Small intestine (tissue), 7 donors: Measurements from ENCODE around the gene SNX25. TPM values are rescaled to one million over a fixed set of nuclear protein-coding genes. Genes with fewer than 3 reads are reported as not detected.
A peak's percentile ranks its signal among the peaks of the same experiment; 100 is the strongest.

Source experiments
- DNase-seq, 2 donors: peaks; one replicate each; pipeline versions ENCODE4 v3.0.0 to v3.0.0-alpha.2; 2013
- FAIRE-seq: peaks from 2 replicates; lab custom pipeline; 2012; peaks lifted over from hg19 to GRCh38; lab: Jason Lieb, UNC
- H3K27ac ChIP-seq, 3 donors: one replicate each; pipeline ENCODE4 v1.5.1; 2013; ENCODE audit warnings: low read length in 2 of 3, mild to moderate bottlenecking in 2 of 3, control low read depth in 1 of 3, inconsistent platforms in 1 of 3, low read depth in 1 of 3, moderate library complexity in 1 of 3
- H3K27me3 ChIP-seq, 3 donors: one replicate each; pipeline ENCODE4 v1.6.1; 2013; ENCODE audit warnings: low read length in 3 of 3, inconsistent platforms in 1 of 3; ENCODE audit not compliant: control insufficient read depth in 3 of 3, insufficient read depth in 3 of 3
- H3K36me3 ChIP-seq, 3 donors: one replicate each; pipeline ENCODE4 v1.6.1; 2013; ENCODE audit warnings: low read length in 3 of 3, inconsistent platforms in 1 of 3, low read depth in 1 of 3, mild to moderate bottlenecking in 1 of 3, moderate library complexity in 1 of 3; ENCODE audit not compliant: control insufficient read depth in 3 of 3, insufficient read depth in 2 of 3
- H3K4me1 ChIP-seq, 3 donors: one replicate each; pipeline ENCODE4 v1.6.1; 2013; ENCODE audit warnings: low read length in 2 of 3, inconsistent platforms in 1 of 3, low read depth in 1 of 3, mild to moderate bottlenecking in 1 of 3, moderate library complexity in 1 of 3; ENCODE audit not compliant: control insufficient read depth in 3 of 3, insufficient read depth in 2 of 3
- H3K4me3 ChIP-seq, 3 donors: one replicate each; pipeline ENCODE4 v1.5.1; 2013; ENCODE audit warnings: low read length in 3 of 3, control low read depth in 1 of 3, inconsistent platforms in 1 of 3, low read depth in 1 of 3, mild to moderate bottlenecking in 1 of 3, moderate library complexity in 1 of 3
- H3K9me3 ChIP-seq, 2 donors: one replicate each; pipeline ENCODE4 v1.6.1; 2013; ENCODE audit warnings: low read depth in 1 of 2, low read length in 1 of 2; ENCODE audit not compliant: control insufficient read depth in 2 of 2, insufficient read depth in 1 of 2
- WGBS, 3 donors: extraction: QIAGEN DNeasy Blood & Tissue Kit; methylation state at CpG; one replicate each; pipeline ENCODE4 v1.1.7; 2013; 5-methylcytosine and 5-hydroxymethylcytosine counted together
- polyA plus RNA-seq, 4 donors: library from polyadenylated mRNA; stranded (reverse) in 3 of 4; unstranded in 1 of 4; fragments of 200-250 nt in 3 of 4; fragments of 120-200 nt in 1 of 4; gene quantifications; one replicate each; pipeline versions ENCODE4 v1.2.1 to v1.2.3, GENCODE V29; 2013
- donor health status: healthy with polysubstance abuse.
- donor health status: control.
- donor health status: control.
- donor health status: Bipolar disorder and iron deficiency.
- donor health status: healthy.

The SNX25 gene
- polyA plus RNA-seq, 4 donors, result 1.9 to 12.6 (median 3.7) TPM

DNA sequence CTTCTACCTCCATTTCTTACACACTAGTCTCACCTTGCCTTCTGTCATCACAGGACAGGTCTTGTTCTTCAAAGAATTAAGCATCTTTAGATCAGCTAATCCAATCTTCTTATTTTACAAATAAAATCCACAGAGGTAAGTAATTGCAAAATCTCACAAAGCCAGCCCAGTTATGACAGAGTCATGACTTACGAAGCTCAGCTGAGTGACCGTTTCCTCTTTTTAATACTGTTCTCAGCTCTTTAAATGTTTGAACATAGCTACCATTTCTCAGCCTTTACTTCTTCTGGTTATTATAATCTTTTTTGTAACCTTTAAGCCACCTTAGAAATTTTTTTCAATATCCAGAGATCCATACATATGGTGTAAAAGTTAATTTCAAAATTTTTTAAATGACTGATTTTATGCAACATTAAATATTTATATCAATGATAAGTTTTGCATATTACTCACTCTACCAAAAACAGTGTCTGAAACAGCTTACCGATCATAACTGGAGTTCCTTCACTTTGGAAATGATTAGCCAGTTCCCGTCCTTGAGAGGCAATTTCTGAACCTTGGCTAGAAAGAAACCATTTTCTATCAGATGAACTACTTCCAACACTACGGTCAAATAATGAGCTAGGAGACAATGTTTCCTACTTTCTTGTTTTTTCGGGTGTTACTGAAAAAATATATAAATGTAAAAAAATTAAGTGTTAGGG is 196.1 kb downstream of the SNX25 start:
- WGBS, 3 donors, result 83 to 88% (median 84%) methylated on average over 6 of the region's 6 CpGs
- H3K36me3 ChIP-seq, result peaks cover 0 to 32% (median 10%) of the 10 kb centered on the region in 3 donors
- peaks cover 0 to 3% of the 10 kb centered on the region in 2 donors for H3K9me3 ChIP-seq
- H3K27me3 ChIP-seq, result no peaks in the 10 kb centered on the region
- FAIRE-seq (no peak), DNase-seq (no peak)
- peak overlapping the region in 1 of 3 donors; percentile 31 for H3K27ac ChIP-seq
- H3K4me3 ChIP-seq, result no peak overlapping the region
- no peaks in the 10 kb centered on the region for H3K4me1 ChIP-seq

DNA sequence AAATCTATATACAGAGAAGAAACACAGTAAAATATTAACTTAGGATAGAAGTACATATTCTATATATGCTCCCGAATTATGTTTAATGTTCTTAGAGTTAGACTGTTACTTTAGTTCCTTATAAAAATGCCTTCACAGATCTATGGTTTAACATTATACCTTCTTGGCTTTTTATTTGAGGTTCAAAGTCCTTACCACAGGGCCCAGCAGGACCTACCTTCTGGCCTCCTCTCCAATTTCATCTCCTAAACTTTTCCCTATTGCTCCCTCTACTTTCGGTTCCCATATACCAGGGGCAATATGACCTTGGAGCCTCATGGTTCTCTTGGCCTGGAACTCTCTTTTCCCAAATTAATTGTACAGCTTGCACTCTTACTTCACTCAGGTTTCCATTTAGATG is 199.0 kb downstream of the SNX25 start:
- Histone ChIP-seq H3K36me3 (peaks cover 0 to 40% (median 6%) of the 10 kb centered on the region in 3 donors), H3K9me3 (peaks cover 0 to 3% of the 10 kb centered on the region in 2 donors), H3K27me3 (no peaks in the 10 kb centered on the region), H3K27ac (no peak overlapping the region), H3K4me1 (no peaks in the 10 kb centered on the region), H3K4me3 (no peak overlapping the region)
- FAIRE-seq (no peak), DNase-seq (no peak)
- 91 to 95% (median 95%) methylated on average over 2 of the region's 2 CpGs for WGBS, 3 donors

DNA sequence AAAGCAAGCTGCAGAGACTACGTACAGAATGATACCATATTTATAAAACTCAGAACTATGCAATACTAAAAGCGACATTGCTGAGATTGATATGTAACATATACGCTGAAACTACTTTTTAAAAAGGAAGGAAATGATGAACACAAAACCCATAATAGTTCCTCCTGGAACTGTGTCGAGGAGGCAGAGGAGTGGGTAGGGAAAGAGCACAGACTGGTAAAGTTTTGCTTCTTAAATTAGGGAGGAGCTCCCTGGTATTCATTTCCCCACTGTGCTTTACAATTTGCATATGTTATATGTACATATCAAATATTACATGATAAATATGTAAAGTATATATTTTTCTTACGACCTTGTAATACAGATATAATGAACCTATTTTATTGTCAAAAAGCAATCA is 202.5 kb downstream of the SNX25 start:
- H3K36me3 ChIP-seq, result peaks cover 0 to 27% (median 6%) of the 10 kb centered on the region in 3 donors
- no peak overlapping the region for H3K4me3 ChIP-seq
- H3K27ac ChIP-seq, result no peak overlapping the region
- 82 to 95% (median 91%) methylated on average over 5 of the region's 5 CpGs for WGBS, 3 donors
- H3K4me1 ChIP-seq, result no peaks in the 10 kb centered on the region
- FAIRE-seq (no peak), DNase-seq (no peak)
- peaks cover 0 to 3% of the 10 kb centered on the region in 2 donors for H3K9me3 ChIP-seq
- no peaks in the 10 kb centered on the region for H3K27me3 ChIP-seq

DNA sequence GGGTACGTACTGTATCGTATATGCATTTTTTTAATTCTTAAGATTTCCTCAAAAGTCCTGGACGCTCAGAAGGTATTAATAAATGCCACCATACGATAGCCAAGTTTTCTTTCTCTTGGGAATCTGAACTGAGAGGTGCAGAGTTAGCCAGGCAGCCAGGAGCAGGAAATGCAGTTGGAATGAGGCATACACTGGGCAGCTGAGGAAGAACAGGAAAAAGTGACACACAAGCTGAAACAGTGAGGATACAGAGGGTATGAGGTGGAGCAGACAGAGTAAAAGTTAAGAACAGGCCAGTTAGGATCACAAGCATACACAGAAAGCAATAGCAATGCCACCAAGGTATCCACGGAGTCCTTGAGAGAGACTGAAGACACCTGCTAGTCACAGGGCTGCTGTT is 203.0 kb downstream of the SNX25 start:
- Histone ChIP-seq H3K4me1 (no peaks in the 10 kb centered on the region), H3K9me3 (peaks cover 0 to 3% of the 10 kb centered on the region in 2 donors), H3K36me3 (peaks cover 4 to 27% (median 6%) of the 10 kb centered on the region in 3 donors), H3K27me3 (no peaks in the 10 kb centered on the region), H3K27ac (no peak overlapping the region), H3K4me3 (no peak overlapping the region)
- 88 to 97% (median 94%) methylated on average over 5 of the region's 5 CpGs for WGBS, 3 donors
- DNase-seq (no peak), FAIRE-seq (no peak)

Other genes with a start within 250 kb of the SNX25 start
- gene HELT, start 191.1 kb upstream of the SNX25 start, polyA plus RNA-seq, result not detected
- gene SLC25A4, start 66.3 kb upstream of the SNX25 start, polyA plus RNA-seq, result 10 to 100 TPM; 28.0 to 66.9 (median 43.7) TPM
- 10 to 100 TPM in 1 of 4 donors, 1 to 10 TPM in 3; 1.6 to 19.7 (median 5.5) TPM for gene CFAP97, start 5.6 kb upstream of the SNX25 start, polyA plus RNA-seq
- 1 to 10 TPM in 1 of 4 donors, under 1 TPM in 2, not detected in 1; 0.21 to 1.6 (median 0.22) TPM for gene LRP2BP, start 186.3 kb downstream of the SNX25 start, polyA plus RNA-seq
- gene ANKRD37, start 187.2 kb downstream of the SNX25 start, polyA plus RNA-seq, result 10 to 100 TPM in 1 of 4 donors, 1 to 10 TPM in 3; 7.4 to 12.7 (median 8.4) TPM
- gene UFSP2, start 216.4 kb downstream of the SNX25 start, polyA plus RNA-seq, result 10 to 100 TPM; 14.1 to 25.6 (median 17.5) TPM